ENCODE results near the gene CLCN7. TPM values are rescaled to one million over a fixed set of nuclear protein-coding genes. Genes with fewer than 3 reads are reported as not detected.
A peak's percentile ranks its signal among the peaks of the same experiment; 100 is the strongest.

Gene CLCN7
- total RNA-seq, 1 experiment from 2014 or later: 70.0 TPM

DNA sequence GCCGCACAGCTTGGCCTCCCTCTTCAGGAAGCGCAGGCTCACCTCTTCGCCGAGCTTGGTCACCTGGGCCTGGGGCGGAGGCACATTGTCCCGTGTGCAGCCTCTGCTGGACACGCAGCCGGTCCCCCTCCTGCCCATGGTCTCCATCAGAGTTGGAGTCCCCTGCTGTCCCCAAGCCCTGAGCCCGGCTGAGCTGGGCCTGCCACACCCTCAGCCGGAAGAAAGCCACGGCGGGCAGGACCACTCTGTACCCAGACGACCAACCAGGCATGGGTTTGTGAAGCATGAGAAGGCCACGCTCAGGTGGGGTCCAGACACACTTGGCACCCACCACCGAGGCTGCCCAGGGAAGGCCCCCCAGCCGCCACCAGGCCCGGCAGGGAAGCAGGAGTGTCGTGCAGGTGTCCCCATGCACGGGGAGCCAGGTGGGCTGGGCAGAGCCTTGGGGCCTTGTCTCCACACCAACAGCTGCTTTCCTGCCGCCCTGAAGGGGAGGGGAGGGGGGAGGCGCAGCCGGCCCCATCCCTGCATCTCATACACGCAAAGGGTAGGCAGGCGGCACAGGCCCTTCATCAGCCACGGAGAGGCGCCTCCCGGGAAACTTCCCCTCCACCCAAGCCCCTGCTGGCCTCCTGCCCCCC is 35.6 kb downstream of the CLCN7 start:
- WGBS (ENCODE audit: extremely low coverage, insufficient read length, low lambda C conversion rate): no CpG with 5 or more reads among the region's 27 CpGs
- H3K56ac ChIP-seq (ENCODE audit: insufficient read length, low read depth, low read length): no peak overlapping the region
- H2BK5ac ChIP-seq (ENCODE audit: insufficient read length, low read length): no peak overlapping the region
- no peak overlapping the region for H2BK120ac ChIP-seq (ENCODE audit: low read depth, low read length, poor library complexity, severe bottlenecking)
- DNase-seq: no peak
- Mint-ChIP-seq H3K4me3 (no peak overlapping the region), H3K4me1 (no peaks in the 10 kb centered on the region; a peak in 1 of 4 replicates), H3K27me3 (ENCODE audit: low read depth) (no peaks in the 10 kb centered on the region), H3K36me3 (ENCODE audit: insufficient read depth in 1 of 3, low read depth in 3 of 3) (no peaks in the 10 kb centered on the region), H3K9me3 (no peaks in the 10 kb centered on the region), H3K27ac (no peak overlapping the region; a peak in 1 of 7 replicates)
- no peak overlapping the region for H4K91ac ChIP-seq (ENCODE audit: insufficient read length, low read depth, low read length)
- H3K4ac ChIP-seq (ENCODE audit: low read depth, low read length): no peak overlapping the region
- no peak overlapping the region for H3K18ac ChIP-seq (ENCODE audit: insufficient read length, low read depth, low read length)
- H2AFZ ChIP-seq (ENCODE audit: low read length): no peak overlapping the region
- no peak overlapping the region for H4K5ac ChIP-seq (ENCODE audit: insufficient read length, low read depth, low read length)
- H3T11ph ChIP-seq (ENCODE audit: low read length): no peak overlapping the region
- H2BK20ac ChIP-seq (ENCODE audit: low read depth, low read length, poor library complexity, severe bottlenecking): no peak overlapping the region
- H4K8ac ChIP-seq (replicated peaks; ENCODE audit: insufficient read length, low read depth, low read length): no peak overlapping the region
- no peak overlapping the region for H3K27ac ChIP-seq (ENCODE audit: insufficient read length, low read depth, low read length)
- no peaks in the 10 kb centered on the region for H3K9me3 ChIP-seq (ENCODE audit: control insufficient read depth, low read depth, low read length)
- H3K9ac ChIP-seq (ENCODE audit: extremely low read depth, insufficient read length, low read length): no peak overlapping the region
- no peaks in the 10 kb centered on the region for H3K23me2 ChIP-seq (ENCODE audit: insufficient read length, low read depth, low read length, poor library complexity, severe bottlenecking)
- no peaks in the 10 kb centered on the region for H3K4me1 ChIP-seq (ENCODE audit: insufficient read depth, low read length)
- H3K23ac ChIP-seq (ENCODE audit: insufficient read length, low read depth, low read length): no peak overlapping the region
- TF ChIP-seq, protein P1, sequence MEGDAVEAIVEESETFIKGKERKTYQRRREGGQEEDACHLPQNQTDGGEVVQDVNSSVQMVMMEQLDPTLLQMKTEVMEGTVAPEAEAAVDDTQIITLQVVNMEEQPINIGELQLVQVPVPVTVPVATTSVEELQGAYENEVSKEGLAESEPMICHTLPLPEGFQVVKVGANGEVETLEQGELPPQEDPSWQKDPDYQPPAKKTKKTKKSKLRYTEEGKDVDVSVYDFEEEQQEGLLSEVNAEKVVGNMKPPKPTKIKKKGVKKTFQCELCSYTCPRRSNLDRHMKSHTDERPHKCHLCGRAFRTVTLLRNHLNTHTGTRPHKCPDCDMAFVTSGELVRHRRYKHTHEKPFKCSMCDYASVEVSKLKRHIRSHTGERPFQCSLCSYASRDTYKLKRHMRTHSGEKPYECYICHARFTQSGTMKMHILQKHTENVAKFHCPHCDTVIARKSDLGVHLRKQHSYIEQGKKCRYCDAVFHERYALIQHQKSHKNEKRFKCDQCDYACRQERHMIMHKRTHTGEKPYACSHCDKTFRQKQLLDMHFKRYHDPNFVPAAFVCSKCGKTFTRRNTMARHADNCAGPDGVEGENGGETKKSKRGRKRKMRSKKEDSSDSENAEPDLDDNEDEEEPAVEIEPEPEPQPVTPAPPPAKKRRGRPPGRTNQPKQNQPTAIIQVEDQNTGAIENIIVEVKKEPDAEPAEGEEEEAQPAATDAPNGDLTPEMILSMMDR (conservative IDR thresholded peaks at IDR 0.05): no peak
- no peaks in the 10 kb centered on the region for H3K27me3 ChIP-seq (ENCODE audit: insufficient read depth, low read length)
- H2BK12ac ChIP-seq (ENCODE audit: insufficient read length, low read depth, low read length): no peak overlapping the region
- no peaks in the 10 kb centered on the region for H3K79me2 ChIP-seq (ENCODE audit: insufficient read depth, low read length)
- no peaks in the 10 kb centered on the region for H4K20me1 ChIP-seq (ENCODE audit: control insufficient read depth, insufficient read depth, insufficient read length)
- no peaks in the 10 kb centered on the region for H3K79me1 ChIP-seq (ENCODE audit: insufficient read depth, low read depth, low read length, poor library complexity, severe bottlenecking)
- H3K4me2 ChIP-seq (ENCODE audit: insufficient read depth, insufficient read length, low read length): no peak overlapping the region
- H2AK5ac ChIP-seq (ENCODE audit: insufficient read length, low read length): no peak overlapping the region
- no peak overlapping the region for H2BK15ac ChIP-seq (ENCODE audit: low read depth, low read length)
- peak overlapping the region; percentile 37; the same call in 1 of the 2 replicates for H3K14ac ChIP-seq (ENCODE audit: insufficient read depth, low read length)
